ENCODE data around the gene NUP107. TPM values are rescaled to one million over a fixed set of nuclear protein-coding genes. Genes with fewer than 3 reads are reported as not detected.
A peak's percentile ranks its signal among the peaks of the same experiment; 100 is the strongest.

Gene NUP107
- total RNA-seq, 2 experiments from 2014 or later = 106 to 126 TPM

DNA sequence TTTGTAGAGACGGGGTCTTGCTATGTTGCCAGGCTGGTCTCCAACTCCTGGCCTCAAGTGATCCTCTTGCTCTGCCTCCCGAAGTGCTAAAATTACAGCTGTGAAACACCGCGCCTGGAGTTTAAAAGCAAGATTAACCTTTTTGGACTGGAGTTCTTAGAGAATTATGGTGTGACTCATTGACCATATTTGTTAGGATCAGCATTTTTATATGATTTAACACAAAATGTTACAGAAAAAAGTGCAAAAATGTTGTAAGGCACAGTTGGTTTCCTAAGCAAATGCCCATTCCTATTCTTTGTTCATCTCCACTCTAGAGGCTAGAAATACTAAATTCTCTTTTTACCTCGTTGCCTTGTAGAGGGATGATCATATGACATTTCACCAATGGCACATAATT is 86.8 kb downstream of the NUP107 start:
- Histone ChIP-seq H3K4me1 (ENCODE audit: insufficient read depth, low read length, poor library complexity, severe bottlenecking) (peaks cover 84% of the 10 kb centered on the region), H4K20me1 (ENCODE audit: insufficient read depth, low read length) (no peaks in the 10 kb centered on the region), H3K9me2 (ENCODE audit: insufficient read depth, low read length) (no peaks in the 10 kb centered on the region), H3K4me3 (ENCODE audit: low read depth, low read length, poor library complexity, severe bottlenecking) (peak overlapping the region; percentile 45), H3K4me2 (ENCODE audit: low read length) (peak overlapping the region; percentile 75), H2AFZ (ENCODE audit: low read length) (no peak overlapping the region), H3K27ac (ENCODE audit: low read depth, low read length, poor library complexity, severe bottlenecking) (peak overlapping the region; percentile 100), H3K36me3 (ENCODE audit: insufficient read depth, low read length) (peaks cover 17% of the 10 kb centered on the region), H3K79me2 (ENCODE audit: insufficient read depth, low read depth, low read length) (no peaks in the 10 kb centered on the region), H3K9me3 (ENCODE audit: low read length) (no peaks in the 10 kb centered on the region)
- ChIA-PET POLR2A (interaction anchor here (0.5 to 5.6 kb wide), 15 partner anchors 9 to 298 kb away, joined by 3 to 48 read pairs (median 5); partner anchors contain the start of genes MDM2 and SLC35E3), CTCF (ENCODE audit: unreplicated experiment) (interaction anchor here (0.6 kb wide), 1 partner anchor 20 kb away, joined by 3 read pairs; no protein-coding TSS in a partner anchor)
- BruUV-seq (replicated peaks) = no TSS peak
- TF ChIP-seq EZH2phosphoT487 (IDR thresholded peaks at IDR 0.05; ENCODE audit: borderline replicate concordance, low read depth, low read length) = no peak
- TF ChIP-seq, protein P1, sequence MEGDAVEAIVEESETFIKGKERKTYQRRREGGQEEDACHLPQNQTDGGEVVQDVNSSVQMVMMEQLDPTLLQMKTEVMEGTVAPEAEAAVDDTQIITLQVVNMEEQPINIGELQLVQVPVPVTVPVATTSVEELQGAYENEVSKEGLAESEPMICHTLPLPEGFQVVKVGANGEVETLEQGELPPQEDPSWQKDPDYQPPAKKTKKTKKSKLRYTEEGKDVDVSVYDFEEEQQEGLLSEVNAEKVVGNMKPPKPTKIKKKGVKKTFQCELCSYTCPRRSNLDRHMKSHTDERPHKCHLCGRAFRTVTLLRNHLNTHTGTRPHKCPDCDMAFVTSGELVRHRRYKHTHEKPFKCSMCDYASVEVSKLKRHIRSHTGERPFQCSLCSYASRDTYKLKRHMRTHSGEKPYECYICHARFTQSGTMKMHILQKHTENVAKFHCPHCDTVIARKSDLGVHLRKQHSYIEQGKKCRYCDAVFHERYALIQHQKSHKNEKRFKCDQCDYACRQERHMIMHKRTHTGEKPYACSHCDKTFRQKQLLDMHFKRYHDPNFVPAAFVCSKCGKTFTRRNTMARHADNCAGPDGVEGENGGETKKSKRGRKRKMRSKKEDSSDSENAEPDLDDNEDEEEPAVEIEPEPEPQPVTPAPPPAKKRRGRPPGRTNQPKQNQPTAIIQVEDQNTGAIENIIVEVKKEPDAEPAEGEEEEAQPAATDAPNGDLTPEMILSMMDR (conservative IDR thresholded peaks at IDR 0.05; ENCODE audit: low read length) = no peak
- intact Hi-C loops (cut with micrococcal nuclease; ENCODE audit: unreplicated experiment) = loop anchor here (2.0 kb wide), 2 partner anchors 13 to 27 kb away; partner anchors contain the start of gene SLC35E3
- no peak for DNase-seq (ENCODE audit: low spot score)

DNA sequence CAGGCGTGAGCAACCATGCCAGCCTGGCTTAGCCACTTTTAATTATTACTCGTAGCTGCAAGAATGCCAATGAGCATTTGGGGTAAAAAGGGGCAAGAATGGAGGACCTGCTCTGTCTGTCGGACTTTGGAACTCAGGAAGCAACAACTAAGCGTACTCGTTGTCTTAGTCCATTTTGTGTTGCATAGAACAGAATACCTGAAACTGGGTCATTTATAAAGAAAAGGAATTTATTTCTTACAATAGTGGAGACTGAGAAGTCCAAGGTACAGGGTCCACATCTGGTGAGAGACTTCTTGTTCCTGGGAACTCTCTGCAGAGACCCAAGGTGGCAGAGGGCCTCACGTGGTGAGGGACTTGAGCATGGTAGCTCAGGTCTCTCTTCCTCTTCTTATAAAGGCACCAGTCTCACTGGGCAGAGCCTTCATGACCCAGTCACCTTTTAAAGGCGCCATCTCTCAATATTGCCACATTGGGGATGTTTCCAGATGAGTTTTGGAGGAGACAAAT is 88.4 kb downstream of the NUP107 start:
- Histone ChIP-seq H3K36me3 (ENCODE audit: insufficient read depth, low read length) (peaks cover 8% of the 10 kb centered on the region), H3K9me3 (ENCODE audit: low read length) (no peaks in the 10 kb centered on the region), H3K9me2 (ENCODE audit: insufficient read depth, low read length) (no peaks in the 10 kb centered on the region), H4K20me1 (ENCODE audit: insufficient read depth, low read length) (no peaks in the 10 kb centered on the region), H3K4me1 (ENCODE audit: insufficient read depth, low read length, poor library complexity, severe bottlenecking) (peaks cover 85% of the 10 kb centered on the region), H3K4me2 (ENCODE audit: low read length) (peak overlapping the region; percentile 75), H3K79me2 (ENCODE audit: insufficient read depth, low read depth, low read length) (no peaks in the 10 kb centered on the region), H3K27ac (ENCODE audit: low read depth, low read length, poor library complexity, severe bottlenecking) (peak overlapping the region; percentile 100), H2AFZ (ENCODE audit: low read length) (peak overlapping the region; percentile 20; the same call in 1 of the 2 replicates), H3K4me3 (ENCODE audit: low read depth, low read length, poor library complexity, severe bottlenecking) (no peak overlapping the region)
- DNase-seq (ENCODE audit: low spot score) = no peak
- BruUV-seq (replicated peaks) = TSS peak; percentile 69
- CTCF ChIA-PET (ENCODE audit: unreplicated experiment) = no interaction called here
- intact Hi-C loops (cut with micrococcal nuclease; ENCODE audit: unreplicated experiment) = no loop called here
- TF ChIP-seq, protein P1 (conservative IDR thresholded peaks at IDR 0.05; ENCODE audit: low read length) = no peak
- POLR2A ChIA-PET = interaction anchor here (1.3 to 5.6 kb wide), 8 partner anchors 7 to 42 kb away, joined by 3 to 48 read pairs (median 22); partner anchors contain the start of genes MDM2 and SLC35E3

DNA sequence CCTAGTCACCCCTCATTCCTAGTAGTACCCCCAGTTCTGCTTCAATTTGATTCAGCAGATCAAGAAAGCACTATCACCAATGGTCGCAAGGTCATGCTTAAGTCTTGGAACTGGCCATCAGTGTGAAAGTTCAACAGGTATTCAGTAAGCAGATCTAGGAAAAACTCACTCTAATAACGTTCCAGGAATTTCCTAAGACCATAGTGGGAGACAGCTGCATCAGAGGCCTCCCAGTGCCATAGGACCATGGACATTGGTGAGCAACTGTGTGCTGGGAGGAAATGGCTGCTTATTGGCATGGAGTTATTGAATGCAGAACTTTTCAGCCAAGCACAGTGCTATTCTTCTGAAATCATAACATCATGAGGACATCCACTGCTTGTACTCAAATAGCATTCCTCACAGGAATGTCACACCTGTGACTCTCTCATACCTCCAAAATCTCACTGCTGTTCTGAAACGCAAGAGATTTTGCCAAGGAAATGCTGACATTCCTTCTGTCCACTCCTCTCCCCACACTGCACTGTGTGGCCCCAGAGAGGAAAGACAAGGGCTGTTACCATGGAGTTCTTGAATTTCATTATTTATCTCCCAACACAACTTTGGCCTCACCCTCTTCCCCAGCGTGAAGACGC is 90.3 kb downstream of the NUP107 start:
- DNase-seq (ENCODE audit: low spot score) = no peak
- peak overlapping the region; percentile 22 for H3K4me2 ChIP-seq (ENCODE audit: low read length)
- no peaks in the 10 kb centered on the region for H3K79me2 ChIP-seq (ENCODE audit: insufficient read depth, low read depth, low read length)
- H3K27ac ChIP-seq (ENCODE audit: low read depth, low read length, poor library complexity, severe bottlenecking) = peak overlapping the region; percentile 100
- H3K36me3 ChIP-seq (ENCODE audit: insufficient read depth, low read length) = peaks cover 7% of the 10 kb centered on the region; the same call in 1 of the 2 replicates
- no TSS peak for BruUV-seq (replicated peaks)
- H3K4me1 ChIP-seq (ENCODE audit: insufficient read depth, low read length, poor library complexity, severe bottlenecking) = peaks cover 66% of the 10 kb centered on the region
- POLR2A ChIA-PET = interaction anchor here (2.0 to 5.3 kb wide), 3 partner anchors 10 to 31 kb away, joined by 28 to 48 read pairs (median 31); partner anchors contain the start of gene MDM2
- TF ChIP-seq, protein P1 (conservative IDR thresholded peaks at IDR 0.05; ENCODE audit: low read length) = no peak
- no peak for TF ChIP-seq EZH2phosphoT487 (IDR thresholded peaks at IDR 0.05; ENCODE audit: borderline replicate concordance, low read depth, low read length)
- H3K9me3 ChIP-seq (ENCODE audit: low read length) = no peaks in the 10 kb centered on the region
- intact Hi-C loops (cut with micrococcal nuclease; ENCODE audit: unreplicated experiment) = no loop called here
- CTCF ChIA-PET (ENCODE audit: unreplicated experiment) = no interaction called here
- no peaks in the 10 kb centered on the region for H4K20me1 ChIP-seq (ENCODE audit: insufficient read depth, low read length)
- H2AFZ ChIP-seq (ENCODE audit: low read length) = no peak overlapping the region
- H3K9me2 ChIP-seq (ENCODE audit: insufficient read depth, low read length) = no peaks in the 10 kb centered on the region
- no peak overlapping the region for H3K4me3 ChIP-seq (ENCODE audit: low read depth, low read length, poor library complexity, severe bottlenecking)

Data from OCI-LY7 (cell line).